ENCODE data around the gene ASXL1. TPM values are rescaled to one million over a fixed set of nuclear protein-coding genes. Genes with fewer than 3 reads are reported as not detected.
"Not testable (repeated sequence)": the region's sequence is repeated elsewhere in the genome, so short reads cannot be mapped to it uniquely, and the experiment has no call there.

ASXL1 gene
- total and polyA plus RNA-seq, 9 of the 15 experiments (the other 6 are each of a cell fraction or from before 2014, with no cell fraction given) = 6.5 to 65.3 (median 32.3) TPM

- TF ChIP-seq ATF1 (CRISPR knock-in tag; IDR thresholded peaks at IDR 0.05) (no peak), ATF1 (tag; IDR thresholded peaks at IDR 0.05) (no peak)
Measured at GRCh38 chr20:32406701-32407100, 48.6 kb downstream of the ASXL1 start (continued).

- BruUV-seq (replicated peaks); H3K4me3 ChIP-seq; ATAC-seq; H3K4me2 ChIP-seq (ENCODE audit: insufficient read depth, low read length); H3K9me3 ChIP-seq (replicated peaks; ENCODE audit: control insufficient read depth, insufficient read depth, low read depth, low read length); H3K27me3 ChIP-seq (ENCODE audit: control insufficient read depth in 2 of 2, insufficient read depth in 2 of 2, low read length in 2 of 2); FAIRE-seq; H3K9me1 ChIP-seq (ENCODE audit: control insufficient read depth, insufficient read depth, low read length); in situ Hi-C loops (cut with MboI); intact Hi-C loops (cut with micrococcal nuclease); H2AFZ ChIP-seq (ENCODE audit: low read depth, low read length); H3K27ac ChIP-seq (ENCODE audit: extremely low read depth, low read depth, low read length); DNase-seq (ENCODE audit: extremely low read depth in 1 of 4, low spot score in 3 of 4); CTCF ChIA-PET (ENCODE audit: low intra/inter-chr PET ratio); H4K20me1 ChIP-seq (replicated peaks; ENCODE audit: control insufficient read depth, insufficient read depth, low read length): not testable (repeated sequence)
- POLR2A ChIA-PET = interaction anchor here (0.6 to 0.8 kb wide), 3 partner anchors 49 to 423 kb away, joined by 3 to 4 read pairs (median 3); partner anchors contain the start of gene ASXL1
- Histone ChIP-seq H3K36me3 (ENCODE audit: control insufficient read depth, insufficient read depth, low read length) (peaks cover 15% of the 10 kb centered on the region; the same call in 2 of the 3 replicates), H3K79me2 (ENCODE audit: control insufficient read depth, insufficient read depth, low read length) (peaks cover 61% of the 10 kb centered on the region), H3K9ac (ENCODE audit: insufficient read depth in 1 of 2, low read depth in 2 of 2, low read length in 2 of 2) (peak overlapping the region in 1 of 2 experiments; percentile 55; a peak in 1 of 4 replicates), H3K4me1 (replicated peaks in 1 of 2; ENCODE audit: control insufficient read depth in 2 of 2, insufficient read depth in 2 of 2, low read length in 2 of 2) (peaks cover 5 to 11% of the 10 kb centered on the region in 2 experiments)
- WGBS (ENCODE audit: insufficient coverage, low coverage, missing lambda C conversion rate) = 83% methylated on average over 9 of the region's 9 CpGs
- TF ChIP-seq BHLHE40 (IDR thresholded peaks at IDR 0.05; ENCODE audit: low read length) = 0 out of 2 replicates have a peak, but pooled peaks have one; percentile 22
Measured at GRCh38 chr20:32407131-32407750, 49.1 kb downstream of the ASXL1 start.
